Kidney (tissue), 14 donors: ENCODE results near the gene AGK. TPM values are rescaled to one million over a fixed set of nuclear protein-coding genes. Genes with fewer than 3 reads are reported as not detected.
A peak's percentile ranks its signal among the peaks of the same experiment; 100 is the strongest.

Source experiments
- DNase-seq, 5 donors: peaks; one replicate each; pipeline ENCODE4 v3.0.0-alpha.2; 2013 to 2020
- FAIRE-seq: peaks from 2 replicates; lab custom pipeline; 2012; peaks lifted over from hg19 to GRCh38; lab: Jason Lieb, UNC
- H3K27ac ChIP-seq, 2 donors: one replicate each; pipeline ENCODE4 v1.7.0; 2013; ENCODE audit warnings: low read depth in 2 of 2, low read length in 2 of 2, inconsistent platforms in 1 of 2
- H3K27me3 ChIP-seq: one replicate; pipeline ENCODE4 v1.7.1; 2013; ENCODE audit warnings: low read length, inconsistent platforms; ENCODE audit not compliant: control insufficient read depth, insufficient read depth
- H3K36me3 ChIP-seq, 3 donors: one replicate each; pipeline versions ENCODE4 v1.7.0 to v1.7.1; 2013; ENCODE audit warnings: low read length in 3 of 3, control low read depth in 1 of 3, inconsistent platforms in 1 of 3; ENCODE audit not compliant: insufficient read depth in 3 of 3, control insufficient read depth in 2 of 3
- H3K4me1 ChIP-seq, 3 donors: one replicate each; pipeline versions ENCODE4 v1.7.0 to v1.7.1; 2013; ENCODE audit warnings: low read length in 3 of 3, inconsistent platforms in 1 of 3, low read depth in 1 of 3; ENCODE audit not compliant: control insufficient read depth in 2 of 3, insufficient read depth in 2 of 3
- H3K4me3 ChIP-seq, 3 donors: one replicate each; pipeline versions ENCODE4 v1.7.0 to v1.8.1; 2013; ENCODE audit warnings: low read length in 3 of 3, control low read depth in 1 of 3, inconsistent platforms in 1 of 3
- H3K9ac ChIP-seq, 3 donors: one replicate each; pipeline versions ENCODE4 v1.7.0 to v1.7.1; 2013; ENCODE audit warnings: low read length in 3 of 3, control low read depth in 1 of 3, inconsistent platforms in 1 of 3
- H3K9me3 ChIP-seq, 3 donors: one replicate each; pipeline versions ENCODE4 v1.7.0 to v1.7.1; 2013; ENCODE audit warnings: low read length in 3 of 3, control low read depth in 1 of 3, inconsistent platforms in 1 of 3; ENCODE audit not compliant: control insufficient read depth in 2 of 3, insufficient read depth in 1 of 3
- CTCF ChIP-seq: IDR thresholded peaks from 3 replicates; pipeline ENCODE4 v1.5.1; 2012; ENCODE audit warnings: mild to moderate bottlenecking, moderate library complexity, borderline replicate concordance; ENCODE audit not compliant: insufficient read depth; ENCODE audit errors: extremely low read depth
- intact Hi-C: fragments of 100-400 bp; cut with DNase I; formaldehyde crosslinking; loops from one replicate; pipeline ENCODE4 v1.11.1; 2022
- polyA plus RNA-seq: library from polyadenylated mRNA; stranded (reverse); fragments of 350-450 nt; fragmentation: Illumina TruSeq; extraction: RNeasy Lipid Tissue Mini Kit (QIAGEN cat#74804); gene quantifications from one replicate; pipeline ENCODE4 v1.2.3, GENCODE V29; 2014; ENCODE audit warnings: low read depth, low replicate concordance; ENCODE audit not compliant: insufficient read depth
- total RNA-seq: library from RNA; stranded (reverse); fragmentation: NEBNext Ultra II Directional; extraction: Animal tissue kit (Norgen Biotek cat#: 25700); gene quantifications from one replicate; pipeline ENCODE4 v1.2.1, GENCODE V29; 2021
- donor health status: control.
- donor health status: control.
- donor health status: control.
- donor health status: control.
- donor health status: control.
- donor health status: DM: yes; HTN: yes; CAD: no.
- donor health status: Normal renal cell carcinoma (clear cell type).

The AGK gene
- total and polyA plus RNA-seq, 2 donors from 2014 or later: 17.7 to 30.7 TPM

DNA sequence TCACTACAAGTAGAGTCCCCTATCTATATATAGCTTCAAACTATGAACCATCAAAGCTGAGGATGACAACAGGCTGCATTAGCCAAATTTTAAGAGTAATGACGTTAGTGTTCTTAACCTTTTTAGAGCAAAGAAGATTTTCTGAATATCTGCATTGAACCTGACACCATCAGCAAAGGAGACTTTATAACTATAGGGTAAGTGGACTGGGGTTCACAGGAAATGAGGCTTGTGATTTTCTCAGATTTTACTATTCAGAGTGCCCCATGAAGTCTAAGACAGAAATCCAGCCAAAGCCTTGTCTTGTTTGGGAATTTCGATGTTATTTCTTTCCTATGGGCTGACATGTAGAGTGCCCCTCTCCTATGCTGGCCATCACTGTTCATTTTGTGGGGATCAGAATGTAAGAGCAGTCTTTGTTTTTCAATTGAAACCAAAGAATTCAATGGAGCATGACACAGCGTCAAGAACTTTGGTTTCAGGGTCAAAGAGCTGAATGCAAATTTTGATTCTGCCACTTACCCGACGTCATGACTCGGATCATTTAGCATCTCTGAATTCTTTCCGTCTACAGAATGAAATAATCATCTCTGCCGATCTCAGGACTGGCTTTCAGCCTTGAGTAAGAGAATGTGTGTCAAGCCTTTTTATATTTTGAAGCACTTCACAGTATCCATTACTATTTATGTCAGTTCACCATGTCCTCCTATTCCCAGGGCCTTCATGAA is 98.1 kb downstream of the AGK start:
- Histone ChIP-seq H3K27me3 (no peaks in the 10 kb centered on the region), H3K4me1 (peaks cover 5 to 28% (median 11%) of the 10 kb centered on the region in 3 donors), H3K36me3 (peaks cover 0 to 7% (median 2%) of the 10 kb centered on the region in 3 donors), H3K9ac (no peak overlapping the region), H3K9me3 (no peaks in the 10 kb centered on the region), H3K4me3 (peak overlapping the region in 1 of 3 donors; percentile 16), H3K27ac (peak overlapping the region; percentile 11 to 84)
- DNase-seq (peak in 3 of 5 donors; percentile 40 to 78 (median 78)), FAIRE-seq (peak; percentile 75)
- intact Hi-C loops: no loop called here
- TF ChIP-seq CTCF: no peak

GRCh38 chr7:141649865-141650634 is 98.8 kb downstream of the AGK start:
- peaks cover 6 to 29% (median 11%) of the 10 kb centered on the region in 3 donors for H3K4me1 ChIP-seq
- FAIRE-seq (peak; percentile 25), DNase-seq (peak; percentile 70 to 96 (median 92))
- H3K27ac ChIP-seq: peak overlapping the region; percentile 48 to 84
- H3K9ac ChIP-seq: peak overlapping the region in 1 of 3 donors; percentile 43
- no peaks in the 10 kb centered on the region for H3K9me3 ChIP-seq
- H3K27me3 ChIP-seq: no peaks in the 10 kb centered on the region
- peak; percentile 82 for TF ChIP-seq CTCF
- peaks cover 0 to 7% (median 2%) of the 10 kb centered on the region in 3 donors for H3K36me3 ChIP-seq
- H3K4me3 ChIP-seq: peak overlapping the region in 1 of 3 donors; percentile 16
- intact Hi-C loops: no loop called here

DNA sequence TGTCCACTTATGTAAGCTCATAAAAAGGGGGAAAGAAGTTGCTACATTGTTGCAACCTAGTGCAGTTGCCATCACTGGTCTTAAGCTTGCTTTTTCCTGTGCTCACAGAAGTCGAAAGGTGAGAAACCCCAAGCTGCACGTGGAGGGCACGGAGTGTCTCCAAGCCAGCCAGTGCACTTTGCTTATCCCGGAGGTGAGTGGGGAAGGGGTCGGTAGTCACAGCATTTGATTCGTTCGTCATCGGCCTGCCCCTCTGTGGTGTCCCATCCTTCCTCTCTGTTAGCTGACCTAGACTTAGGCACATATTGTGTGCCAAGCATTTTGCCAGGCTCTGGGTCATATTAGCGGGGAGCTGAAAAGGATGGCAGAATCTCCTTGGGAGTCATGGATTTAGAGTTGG is 100.2 kb downstream of the AGK start:
- Histone ChIP-seq H3K4me3 (no peak overlapping the region), H3K4me1 (peaks cover 6 to 29% (median 11%) of the 10 kb centered on the region in 3 donors), H3K27ac (peak overlapping the region in 1 of 2 donors; percentile 24), H3K9me3 (no peaks in the 10 kb centered on the region), H3K27me3 (no peaks in the 10 kb centered on the region), H3K36me3 (peaks cover 0 to 7% (median 2%) of the 10 kb centered on the region in 3 donors), H3K9ac (no peak overlapping the region)
- no peak for DNase-seq
- no peak for FAIRE-seq
- TF ChIP-seq CTCF: no peak
- intact Hi-C loops: no loop called here
